WTC11 (cell line): ENCODE measurements around the gene MRPS27.

Experiments used
- ATF1 ChIP-seq: sonication (generic); formaldehyde crosslinking; IDR thresholded peaks from 2 replicates; pipeline ENCODE4 v1.8.1; 2023; ENCODE audit warnings: mild to moderate bottlenecking, moderate library complexity, missing genetic modification reagents
- CTCF ChIP-seq: fragments of 200-600 bp; IDR thresholded peaks from 2 replicates; pipeline ENCODE4 v1.8.0; 2022; ENCODE audit warnings: antibody characterized with exemption
- ESRRA ChIP-seq: sonication (generic); formaldehyde crosslinking; IDR thresholded peaks from 2 replicates; pipeline ENCODE4 v1.8.1; 2022; ENCODE audit warnings: mild to moderate bottlenecking, missing genetic modification reagents, borderline replicate concordance
- NR2C2 ChIP-seq: sonication (generic); formaldehyde crosslinking; IDR thresholded peaks from 2 replicates; pipeline ENCODE4 v1.8.0; 2022; ENCODE audit warnings: mild to moderate bottlenecking, missing genetic modification reagents
- PRRX2 ChIP-seq: fragments of 250-450 bp; sonication (Bioruptor Pico); IDR thresholded peaks from 2 replicates; pipeline ENCODE4 v1.8.0; 2021; ENCODE audit warnings: mild to moderate bottlenecking
- RELA ChIP-seq: sonication (generic); formaldehyde crosslinking; IDR thresholded peaks from 2 replicates; pipeline ENCODE4 v1.8.1; 2022; ENCODE audit warnings: missing genetic modification reagents, mild to moderate bottlenecking, borderline replicate concordance
- USF2 ChIP-seq: sonication (generic); formaldehyde crosslinking; IDR thresholded peaks from 2 replicates; pipeline ENCODE4 v1.8.1; 2023; ENCODE audit warnings: mild to moderate bottlenecking, missing genetic modification reagents, moderate library complexity
- ZNF512 ChIP-seq: sonication (generic); formaldehyde crosslinking; IDR thresholded peaks from 2 replicates; pipeline ENCODE4 v1.8.1; 2022; ENCODE audit warnings: missing genetic modification reagents, borderline replicate concordance

- peak; percentile 63 for TF ChIP-seq CTCF
- TF ChIP-seq ZNF512 (CRISPR knock-in tag): no peak
- no peak for TF ChIP-seq ESRRA (CRISPR knock-in tag)
- TF ChIP-seq USF2 (CRISPR knock-in tag): no peak
- no peak for TF ChIP-seq PRRX2 (CRISPR knock-in tag)
- TF ChIP-seq RELA (CRISPR knock-in tag): no peak
- TF ChIP-seq ATF1: no peak
- no peak for TF ChIP-seq NR2C2
These were observed 51.2 kb downstream of the MRPS27 start for GRCh38 chr5:72268753-72269410.
